GM23338 (cell line): ENCODE measurements around the gene NRCAM. TPM values are rescaled to one million over a fixed set of nuclear protein-coding genes. Genes with fewer than 3 reads are reported as not detected.

Experiments used
- ATAC-seq: fragments of 200-7000 bp; cut with Tn5 transposase; 3 replicates; pipeline ENCODE4 v1.9.1; 2020
- DNase-seq: peaks from one replicate; pipeline ENCODE4 v3.0.0-alpha.2; 2015; ENCODE audit warnings: low spot score
- H2AFZ ChIP-seq: fragments of 200-600 bp; sonication (generic); 2 replicates; pipeline ENCODE4 v1.8.0; 2016; ENCODE audit warnings: antibody characterized with exemption, mild to moderate bottlenecking, moderate library complexity
- H3F3A ChIP-seq: fragments of 200-600 bp; sonication (generic); replicated peaks from 2 replicates; pipeline ENCODE4 v1.8.0; 2017; ENCODE audit warnings: antibody characterized with exemption, mixed run types, low read depth
- H3K27ac ChIP-seq: fragments of 200-600 bp; sonication (generic); 2 replicates; pipeline ENCODE4 v1.6.1; 2016; ENCODE audit warnings: low read depth
- H3K27me3 ChIP-seq: fragments of 200-600 bp; sonication (generic); 2 replicates; pipeline ENCODE4 v1.8.0; 2016; ENCODE audit warnings: mild to moderate bottlenecking, mixed run types, moderate library complexity; ENCODE audit not compliant: insufficient read depth
- H3K36me3 ChIP-seq: fragments of 200-600 bp; sonication (generic); 2 replicates; pipeline ENCODE4 v1.8.0; 2016; ENCODE audit warnings: mild to moderate bottlenecking; ENCODE audit not compliant: insufficient read depth
- H3K4me1 ChIP-seq: fragments of 200-600 bp; sonication (generic); 2 replicates; pipeline ENCODE4 v1.8.0; 2016; ENCODE audit warnings: mild to moderate bottlenecking, moderate library complexity; ENCODE audit not compliant: insufficient read depth
- H3K4me2 ChIP-seq: fragments of 200-600 bp; sonication (generic); 2 replicates; pipeline ENCODE4 v1.7.1; 2017; ENCODE audit warnings: mixed run types
- H3K4me3 ChIP-seq: fragments of 200-600 bp; sonication (generic); 2 replicates; pipeline ENCODE4 v1.6.1; 2016; ENCODE audit warnings: mixed run types
- H3K79me2 ChIP-seq: fragments of 200-600 bp; sonication (generic); replicated peaks from 2 replicates; pipeline ENCODE4 v1.8.0; 2017; ENCODE audit warnings: mild to moderate bottlenecking; ENCODE audit not compliant: insufficient read depth
- H3K9me2 ChIP-seq: fragments of 200-600 bp; sonication (generic); 2 replicates; pipeline ENCODE4 v1.8.0; 2017; ENCODE audit not compliant: insufficient read depth
- H4K20me1 ChIP-seq: fragments of 200-600 bp; sonication (generic); replicated peaks from 2 replicates; pipeline ENCODE4 v1.8.0; 2017; ENCODE audit warnings: mild to moderate bottlenecking; ENCODE audit not compliant: insufficient read depth
- H3K27ac Mint-ChIP-seq: 2 replicates; pipeline ENCODE4 v1.8.0; 2020; ENCODE audit warnings: inconsistent platforms, mild to moderate bottlenecking, moderate library complexity, mixed read lengths
- H3K27me3 Mint-ChIP-seq: 3 replicates; pipeline ENCODE4 v1.8.0; 2022; ENCODE audit warnings: low read depth, mild to moderate bottlenecking, moderate library complexity, mixed read lengths, inconsistent platforms; ENCODE audit not compliant: insufficient read depth, poor library complexity
- H3K36me3 Mint-ChIP-seq: 3 replicates; pipeline ENCODE4 v1.8.0; 2021; ENCODE audit warnings: low read depth, mild to moderate bottlenecking, inconsistent platforms, moderate library complexity, mixed read lengths
- H3K4me1 Mint-ChIP-seq: 3 replicates; pipeline ENCODE4 v1.8.0; 2020; ENCODE audit warnings: mild to moderate bottlenecking, inconsistent platforms, mixed read lengths
- H3K4me3 Mint-ChIP-seq: 3 replicates; pipeline ENCODE4 v1.8.0; 2021; ENCODE audit warnings: moderate library complexity, mild to moderate bottlenecking, inconsistent platforms, mixed read lengths
- H3K9me3 Mint-ChIP-seq: 3 replicates; pipeline ENCODE4 v1.8.0; 2020; ENCODE audit warnings: moderate library complexity, mild to moderate bottlenecking, inconsistent platforms, mixed read lengths
- EZH2 ChIP-seq: fragments of 200-600 bp; sonication (generic); IDR thresholded peaks from one replicate; pipeline ENCODE4 v1.8.0; 2017; ENCODE audit warnings: antibody characterized with exemption, mild to moderate bottlenecking, low read depth; ENCODE audit not compliant: unreplicated experiment
- EZH2phosphoT487 ChIP-seq: fragments of 200-600 bp; sonication (generic); IDR thresholded peaks from one replicate; pipeline ENCODE4 v1.8.1; 2018; ENCODE audit warnings: antibody characterized with exemption; ENCODE audit not compliant: unreplicated experiment
- JUNB ChIP-seq: IDR thresholded peaks from one replicate; pipeline ENCODE4 v1.6.1; 2016; ENCODE audit warnings: antibody characterized with exemption; ENCODE audit not compliant: unreplicated experiment
- NANOG ChIP-seq: IDR thresholded peaks from 2 replicates; pipeline ENCODE4 v1.6.1; 2016; ENCODE audit warnings: antibody characterized with exemption, borderline replicate concordance
- POLR2AphosphoS5 ChIP-seq: IDR thresholded peaks from 2 replicates; pipeline ENCODE4 v1.6.1; 2016; ENCODE audit warnings: antibody characterized with exemption, low read depth
- REST ChIP-seq: IDR thresholded peaks from one replicate; pipeline ENCODE4 v1.6.1; 2018; ENCODE audit warnings: antibody characterized with exemption; ENCODE audit not compliant: unreplicated experiment
- polyA plus RNA-seq: library from polyadenylated mRNA; unstranded; fragments of >200 nt; fragmentation: Nextera tagmentation; extraction: Ambion mirVana; gene quantifications from 2 replicates; pipeline ENCODE4 v1.2.1, GENCODE V29; 2016
- total RNA-seq: library from RNA; depleted of rRNA; stranded (reverse); fragments of >200 nt; shearing (Covaris generic); gene quantifications from 2 replicates; pipeline ENCODE4 v1.2.3, GENCODE V29; 2014
- TF ChIP-seq, protein P1 (sequence below), 2 experiments: fragments of 200-600 bp in 1 of 2; sonication (generic) in 1 of 2; conservative IDR thresholded peaks; 2 replicates each; pipeline versions ENCODE4 v1.5.1 to v1.6.1; 2016 to 2017; ENCODE audit warnings: antibody characterized with exemption in 2 of 2, low read depth in 2 of 2, mild to moderate bottlenecking in 2 of 2, moderate library complexity in 1 of 2

NRCAM gene
- total and polyA plus RNA-seq, 2 experiments from 2014 or later, result 2.5 to 6.8 TPM

GRCh38 chr7:108227366-108227765 lies 228.9 kb downstream of the NRCAM start (continued):
- TF ChIP-seq REST, result no peak
- no peak for TF ChIP-seq POLR2AphosphoS5
- no peak for TF ChIP-seq EZH2phosphoT487
- no peak for TF ChIP-seq NANOG

GRCh38 chr7:108226816-108227299 lies 229.4 kb downstream of the NRCAM start:
- TF ChIP-seq JUNB (no peak), EZH2 (no peak)

GRCh38 chr7:108225531-108226181 lies 230.6 kb downstream of the NRCAM start:
- H3K4me1 Mint-ChIP-seq, result peaks cover 5% of the 10 kb centered on the region; the same call in 2 of the 3 replicates
- H3F3A ChIP-seq, result no peaks in the 10 kb centered on the region
- TF ChIP-seq NANOG, result no peak
- TF ChIP-seq, protein P1, sequence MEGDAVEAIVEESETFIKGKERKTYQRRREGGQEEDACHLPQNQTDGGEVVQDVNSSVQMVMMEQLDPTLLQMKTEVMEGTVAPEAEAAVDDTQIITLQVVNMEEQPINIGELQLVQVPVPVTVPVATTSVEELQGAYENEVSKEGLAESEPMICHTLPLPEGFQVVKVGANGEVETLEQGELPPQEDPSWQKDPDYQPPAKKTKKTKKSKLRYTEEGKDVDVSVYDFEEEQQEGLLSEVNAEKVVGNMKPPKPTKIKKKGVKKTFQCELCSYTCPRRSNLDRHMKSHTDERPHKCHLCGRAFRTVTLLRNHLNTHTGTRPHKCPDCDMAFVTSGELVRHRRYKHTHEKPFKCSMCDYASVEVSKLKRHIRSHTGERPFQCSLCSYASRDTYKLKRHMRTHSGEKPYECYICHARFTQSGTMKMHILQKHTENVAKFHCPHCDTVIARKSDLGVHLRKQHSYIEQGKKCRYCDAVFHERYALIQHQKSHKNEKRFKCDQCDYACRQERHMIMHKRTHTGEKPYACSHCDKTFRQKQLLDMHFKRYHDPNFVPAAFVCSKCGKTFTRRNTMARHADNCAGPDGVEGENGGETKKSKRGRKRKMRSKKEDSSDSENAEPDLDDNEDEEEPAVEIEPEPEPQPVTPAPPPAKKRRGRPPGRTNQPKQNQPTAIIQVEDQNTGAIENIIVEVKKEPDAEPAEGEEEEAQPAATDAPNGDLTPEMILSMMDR (conservative IDR thresholded peaks at IDR 0.05; ENCODE audit: low read depth in 2 of 2), result peak in 1 of 2 experiments; percentile 8; a peak in 1 of 4 replicates
- no peaks in the 10 kb centered on the region for H4K20me1 ChIP-seq
- peaks cover 1% of the 10 kb centered on the region for H3K27me3 Mint-ChIP-seq
- no peaks in the 10 kb centered on the region for H3K79me2 ChIP-seq
- H3K27ac ChIP-seq, result no peak overlapping the region
- no peak for DNase-seq
- no peak overlapping the region for H2AFZ ChIP-seq
- H3K4me2 ChIP-seq, result no peak overlapping the region
- H3K9me2 ChIP-seq, result no peaks in the 10 kb centered on the region
- ATAC-seq, result no peak
- no peak overlapping the region for H3K4me3 ChIP-seq
- H3K36me3 ChIP-seq, result no peaks in the 10 kb centered on the region
- H3K4me1 ChIP-seq, result no peaks in the 10 kb centered on the region
- no peaks in the 10 kb centered on the region for H3K27me3 ChIP-seq
- no peak overlapping the region for H3K4me3 Mint-ChIP-seq
- no peaks in the 10 kb centered on the region for H3K36me3 Mint-ChIP-seq
- peaks cover 3% of the 10 kb centered on the region; the same call in 1 of the 3 replicates for H3K9me3 Mint-ChIP-seq
- H3K27ac Mint-ChIP-seq, result no peak overlapping the region

More at GRCh38 chr7:108226816-108227299, 229.4 kb downstream of the NRCAM start:
- no peak overlapping the region for H3K27ac Mint-ChIP-seq
- H3K4me3 Mint-ChIP-seq, result no peak overlapping the region
- H3K4me1 Mint-ChIP-seq, result peaks cover 5% of the 10 kb centered on the region; the same call in 2 of the 3 replicates
- Histone ChIP-seq H2AFZ (no peak overlapping the region), H4K20me1 (no peaks in the 10 kb centered on the region), H3K36me3 (no peaks in the 10 kb centered on the region), H3F3A (no peaks in the 10 kb centered on the region), H3K4me3 (no peak overlapping the region), H3K4me2 (no peak overlapping the region), H3K9me2 (no peaks in the 10 kb centered on the region), H3K4me1 (no peaks in the 10 kb centered on the region), H3K27me3 (no peaks in the 10 kb centered on the region), H3K27ac (no peak overlapping the region), H3K79me2 (no peaks in the 10 kb centered on the region)
- no peak for ATAC-seq
- H3K27me3 Mint-ChIP-seq, result peaks cover 1% of the 10 kb centered on the region
- no peaks in the 10 kb centered on the region for H3K9me3 Mint-ChIP-seq
- no peak for DNase-seq
- H3K36me3 Mint-ChIP-seq, result no peaks in the 10 kb centered on the region
